GM18867 (cell line): ENCODE data around the gene PPP1R37.

Source experiments
- ATAC-seq: cut with Tn5 transposase; IDR thresholded peaks from one replicate; pipeline ENCODE4 v1.9.1; 2021; ENCODE audit warnings: mild to moderate bottlenecking, moderate library complexity; ENCODE audit not compliant: unreplicated experiment

The PPP1R37 gene

GRCh38 chr19:45092747-45093678 lies at the start of gene PPP1R37:
PPP1R37 (plus strand) TSS chr19:45093179; CDS start chr19:45093326, 147 bp downstream.
- ATAC-seq: peak; percentile 60

GRCh38 chr19:45045671-45046353 lies 47.2 kb upstream of the PPP1R37 start:
- no peak for ATAC-seq

GRCh38 chr19:45046355-45046754 lies 46.6 kb upstream of the PPP1R37 start:
- no peak for ATAC-seq

- ATAC-seq: no peak
These were observed 45.7 kb upstream of the PPP1R37 start for GRCh38 chr19:45047188-45047797.

- ATAC-seq: no peak
These were observed 43.8 kb upstream of the PPP1R37 start for GRCh38 chr19:45049073-45049736.

GRCh38 chr19:45050036-45050435 lies 42.9 kb upstream of the PPP1R37 start:
- no peak for ATAC-seq

- ATAC-seq: no peak
These were observed 40.9 kb upstream of the PPP1R37 start for GRCh38 chr19:45051929-45052579.

- no peak for ATAC-seq
These were observed 36.1 kb upstream of the PPP1R37 start for GRCh38 chr19:45056831-45057230.

- no peak for ATAC-seq
These were observed 35.5 kb upstream of the PPP1R37 start for GRCh38 chr19:45057444-45057843.

GRCh38 chr19:45058622-45059159 lies 34.3 kb upstream of the PPP1R37 start:
- ATAC-seq: no peak

GRCh38 chr19:45059258-45059965 lies 33.6 kb upstream of the PPP1R37 start:
- ATAC-seq: peak; percentile 48

- no peak for ATAC-seq
These were observed 31.0 kb upstream of the PPP1R37 start for GRCh38 chr19:45061965-45062364.

- ATAC-seq: no peak
These were observed 28.9 kb upstream of the PPP1R37 start for GRCh38 chr19:45063851-45064801.

- no peak for ATAC-seq
These were observed 25.9 kb upstream of the PPP1R37 start for GRCh38 chr19:45066921-45067661.

GRCh38 chr19:45068041-45068440 lies 24.9 kb upstream of the PPP1R37 start:
- ATAC-seq: no peak

GRCh38 chr19:45069056-45069455 lies 23.9 kb upstream of the PPP1R37 start:
- ATAC-seq: no peak

- no peak for ATAC-seq
These were observed 22.8 kb upstream of the PPP1R37 start for GRCh38 chr19:45070214-45070613.
